GM12892 (cell line): ENCODE measurements around the gene IRAK3.
A peak's percentile ranks its signal among the peaks of the same experiment; 100 is the strongest.
"Not testable (repeated sequence)": the region's sequence is repeated elsewhere in the genome, so short reads cannot be mapped to it uniquely, and the experiment has no call there.

Experiments used
- DNase-seq: peaks from one replicate; pipeline ENCODE4 v3.0.0; 2011; ENCODE audit not compliant: insufficient read length
- FAIRE-seq: peaks from 2 replicates; lab custom pipeline; 2011; peaks lifted over from hg19 to GRCh38; lab: Jason Lieb, UNC
- POLR2A ChIP-seq: IDR thresholded peaks from 2 replicates; pipeline ENCODE4 v1.6.1; 2011; ENCODE audit warnings: low read depth, low read length, control low read depth
- POLR2AphosphoS5 ChIP-seq: IDR thresholded peaks from 2 replicates; pipeline ENCODE4 v1.6.1; 2011; ENCODE audit warnings: low read depth, low read length, control low read depth
- TAF1 ChIP-seq: IDR thresholded peaks from 2 replicates; pipeline ENCODE4 v1.6.1; 2011; ENCODE audit warnings: low read depth, mild to moderate bottlenecking, control low read depth, low read length, borderline replicate concordance

The IRAK3 gene

GRCh38 chr12:66197495-66197921, 8.5 kb downstream of the IRAK3 start:
- no peak for FAIRE-seq
- TF ChIP-seq POLR2AphosphoS5 (no peak), TAF1 (no peak), POLR2A (no peak)
- no peak for DNase-seq

- TF ChIP-seq POLR2AphosphoS5 (no peak), POLR2A (no peak), TAF1 (no peak)
- FAIRE-seq = no peak
Measured at GRCh38 chr12:66199141-66199540, 10.1 kb downstream of the IRAK3 start.

GRCh38 chr12:66199831-66200509, 11.0 kb downstream of the IRAK3 start:
- DNase-seq (no peak), FAIRE-seq (no peak)
- TF ChIP-seq POLR2A (no peak), POLR2AphosphoS5 (no peak), TAF1 (no peak)

More at GRCh38 chr12:66199141-66199540, 10.1 kb downstream of the IRAK3 start:
- no peak for DNase-seq

- DNase-seq = no peak
- FAIRE-seq = no peak
- TF ChIP-seq TAF1 (no peak), POLR2A (no peak), POLR2AphosphoS5 (no peak)
Measured at GRCh38 chr12:66203820-66204219, 14.8 kb downstream of the IRAK3 start.

- DNase-seq = no peak
- no peak for TF ChIP-seq TAF1
- no peak for TF ChIP-seq POLR2A
- TF ChIP-seq POLR2AphosphoS5 = no peak
Measured at GRCh38 chr12:66206141-66206540, 17.1 kb downstream of the IRAK3 start.

GRCh38 chr12:66210840-66211239, 21.8 kb downstream of the IRAK3 start:
- TF ChIP-seq POLR2A = no peak
- TF ChIP-seq TAF1 = no peak
- TF ChIP-seq POLR2AphosphoS5 = no peak
- FAIRE-seq (no peak), DNase-seq (no peak)

More at GRCh38 chr12:66206141-66206540, 17.1 kb downstream of the IRAK3 start:
- no peak for FAIRE-seq

- DNase-seq, FAIRE-seq: not testable (repeated sequence)
Measured at GRCh38 chr12:66211573-66211972, 22.6 kb downstream of the IRAK3 start.

- FAIRE-seq, DNase-seq: not testable (repeated sequence)
Measured at GRCh38 chr12:66213011-66213410, 24.0 kb downstream of the IRAK3 start.

GRCh38 chr12:66217342-66217917, 28.4 kb downstream of the IRAK3 start:
- DNase-seq = no peak
- FAIRE-seq = no peak
- no peak for TF ChIP-seq POLR2A
- no peak for TF ChIP-seq TAF1
- no peak for TF ChIP-seq POLR2AphosphoS5

GRCh38 chr12:66228462-66228861, 39.4 kb downstream of the IRAK3 start:
- FAIRE-seq = peak; percentile 24
- TF ChIP-seq TAF1 = no peak
- no peak for TF ChIP-seq POLR2A
- no peak for TF ChIP-seq POLR2AphosphoS5

GRCh38 chr12:66232263-66232662, 43.2 kb downstream of the IRAK3 start:
- FAIRE-seq (no peak), DNase-seq (no peak)
- TF ChIP-seq POLR2A (no peak), TAF1 (no peak), POLR2AphosphoS5 (no peak)

More at GRCh38 chr12:66228462-66228861, 39.4 kb downstream of the IRAK3 start:
- no peak for DNase-seq

- DNase-seq (peak; percentile 30), FAIRE-seq (peak; percentile 100)
Measured at GRCh38 chr12:66234037-66234693, 45.2 kb downstream of the IRAK3 start.

GRCh38 chr12:66234773-66235625, 46.0 kb downstream of the IRAK3 start:
- peak; percentile 37 for DNase-seq
- not testable (repeated sequence) for FAIRE-seq
